ENCODE data around the gene KATNBL1.

The KATNBL1 gene

GRCh38 chr15:34252545-34252944, 42.6 kb upstream of the KATNBL1 start:
- H3K27ac ChIP-seq (replicated peaks) = peak overlapping the region; percentile 43
- no peaks in the 10 kb centered on the region for H3K27me3 ChIP-seq (ENCODE audit: insufficient read depth, poor library complexity, severe bottlenecking)
- peak in 1 of 2 experiments; percentile 5 for DNase-seq (ENCODE audit: low read depth in 1 of 2, low spot score in 1 of 2)
- no peak overlapping the region for H3K4me3 ChIP-seq (replicated peaks; ENCODE audit: insufficient read depth, low read length)
- TF ChIP-seq REST (IDR thresholded peaks at IDR 0.05; ENCODE audit: insufficient replicate concordance, low read depth) (no peak), GABPA (IDR thresholded peaks at IDR 0.05; ENCODE audit: low read depth) (no peak), SPI1 (IDR thresholded peaks at IDR 0.05; ENCODE audit: borderline replicate concordance, low read depth) (no peak), CTCF (IDR thresholded peaks at IDR 0.05; ENCODE audit: insufficient read depth, low read length) (no peak), POLR2AphosphoS5 (IDR thresholded peaks at IDR 0.05; ENCODE audit: low read depth) (no peak)

- Histone ChIP-seq H3K4me3 (replicated peaks; ENCODE audit: insufficient read depth, low read length) (no peak overlapping the region), H3K27me3 (ENCODE audit: insufficient read depth, poor library complexity, severe bottlenecking) (no peaks in the 10 kb centered on the region), H3K27ac (replicated peaks) (no peak overlapping the region)
- TF ChIP-seq POLR2AphosphoS5 (IDR thresholded peaks at IDR 0.05; ENCODE audit: low read depth) (no peak), SPI1 (IDR thresholded peaks at IDR 0.05; ENCODE audit: borderline replicate concordance, low read depth) (no peak), CTCF (IDR thresholded peaks at IDR 0.05; ENCODE audit: insufficient read depth, low read length) (no peak), REST (IDR thresholded peaks at IDR 0.05; ENCODE audit: insufficient replicate concordance, low read depth) (no peak), GABPA (IDR thresholded peaks at IDR 0.05; ENCODE audit: low read depth) (no peak)
- DNase-seq (ENCODE audit: low read depth in 1 of 2, low spot score in 1 of 2) = no peak
These were observed 38.3 kb upstream of the KATNBL1 start for GRCh38 chr15:34248190-34248589.

- no peak for TF ChIP-seq POLR2AphosphoS5 (IDR thresholded peaks at IDR 0.05; ENCODE audit: low read depth)
- TF ChIP-seq REST (IDR thresholded peaks at IDR 0.05; ENCODE audit: insufficient replicate concordance, low read depth) = no peak
- TF ChIP-seq GABPA (IDR thresholded peaks at IDR 0.05; ENCODE audit: low read depth) = no peak
- no peak for TF ChIP-seq SPI1 (IDR thresholded peaks at IDR 0.05; ENCODE audit: borderline replicate concordance, low read depth)
- no peak for TF ChIP-seq CTCF (IDR thresholded peaks at IDR 0.05; ENCODE audit: insufficient read depth, low read length)
- DNase-seq (ENCODE audit: low read depth in 1 of 2, low spot score in 1 of 2) = no peak
These were observed 36.5 kb upstream of the KATNBL1 start for GRCh38 chr15:34246276-34246976.

More at GRCh38 chr15:34246276-34246976, 36.5 kb upstream of the KATNBL1 start:
- no peak overlapping the region for H3K27ac ChIP-seq (replicated peaks)
- H3K4me3 ChIP-seq (replicated peaks; ENCODE audit: insufficient read depth, low read length) = no peak overlapping the region
- H3K27me3 ChIP-seq (ENCODE audit: insufficient read depth, poor library complexity, severe bottlenecking) = no peaks in the 10 kb centered on the region
